CD4-positive, alpha-beta T cell (primary cell): Measurements from ENCODE around the gene CDK14. TPM values are rescaled to one million over a fixed set of nuclear protein-coding genes. Genes with fewer than 3 reads are reported as not detected.
"Not testable (repeated sequence)": the region's sequence is repeated elsewhere in the genome, so short reads cannot be mapped to it uniquely, and the experiment has no call there.

Experiments
- ATAC-seq: fragments of 200-7000 bp; cut with Tn5 transposase; one replicate; pipeline ENCODE4 v1.10.0; 2022; ENCODE audit warnings: mild to moderate bottlenecking; ENCODE audit not compliant: poor library complexity
- CTCF ChIA-PET: fragments of 350-600 bp; sonication (Branson Sonifier 250); formaldehyde crosslinking; loops from one replicate; lab custom pipeline; 2021; ENCODE audit warnings: antibody characterized with exemption, inconsistent platforms; lab: Charles Lee
- POLR2A ChIA-PET: fragments of 350-600 bp; sonication (Branson Sonifier 250); formaldehyde crosslinking; loops from one replicate; lab custom pipeline; 2021; ENCODE audit warnings: antibody characterized with exemption, inconsistent platforms; lab: Charles Lee
- DNase-seq, 14 experiments: peaks; one replicate each; pipeline ENCODE4 v3.0.0-alpha.2; 2013 to 2020; ENCODE audit warnings: mixed read lengths in 2 of 14
- H3K27ac ChIP-seq, 2 donors: one replicate each; pipeline versions ENCODE4 v1.5.1 to v1.7.0; 2013; ENCODE audit warnings: low read length in 2 of 2, low read depth in 1 of 2, mild to moderate bottlenecking in 1 of 2
- H3K27me3 ChIP-seq, 2 experiments: 1 replicate in 1 of 2; 2 replicates in 1 of 2; pipeline versions ENCODE4 v1.6.1 to v1.7.0; 2013; ENCODE audit warnings: low read length in 2 of 2, control low read depth in 1 of 2, mild to moderate bottlenecking in 1 of 2, moderate library complexity in 1 of 2; ENCODE audit not compliant: insufficient read depth in 2 of 2, control insufficient read depth in 1 of 2
- H3K36me3 ChIP-seq: one replicate; pipeline ENCODE4 v1.6.1; 2013; ENCODE audit warnings: low read length, control low read depth; ENCODE audit not compliant: insufficient read depth
- H3K4me1 ChIP-seq: one replicate; pipeline ENCODE4 v1.6.1; 2013; ENCODE audit warnings: low read length, control low read depth; ENCODE audit not compliant: insufficient read depth
- H3K4me3 ChIP-seq: one replicate; pipeline ENCODE4 v1.5.1; 2013; ENCODE audit warnings: mild to moderate bottlenecking, low read length, moderate library complexity
- H3K9me3 ChIP-seq, 2 experiments: 1 replicate in 1 of 2; 2 replicates in 1 of 2; pipeline versions ENCODE4 v1.6.1 to v1.7.0; 2013; ENCODE audit warnings: low read length in 2 of 2, mild to moderate bottlenecking in 2 of 2, control low read depth in 1 of 2, moderate library complexity in 1 of 2; ENCODE audit not compliant: control insufficient read depth in 1 of 2, insufficient read depth in 1 of 2
- H3K27ac Mint-ChIP-seq: one replicate; pipeline ENCODE4 v1.8.0; 2020; ENCODE audit warnings: mixed read lengths
- H3K27me3 Mint-ChIP-seq: one replicate; pipeline ENCODE4 v1.8.0; 2021; ENCODE audit warnings: mixed read lengths
- H3K36me3 Mint-ChIP-seq: one replicate; pipeline ENCODE4 v1.8.0; 2021; ENCODE audit warnings: low read depth, mixed read lengths
- H3K4me1 Mint-ChIP-seq: one replicate; pipeline ENCODE4 v1.8.0; 2021; ENCODE audit warnings: low read depth, mixed read lengths
- H3K4me3 Mint-ChIP-seq: one replicate; pipeline ENCODE4 v1.8.0; 2020; ENCODE audit warnings: mild to moderate bottlenecking, mixed read lengths
- H3K9me3 Mint-ChIP-seq: one replicate; pipeline ENCODE4 v1.8.0; 2020; ENCODE audit warnings: mixed read lengths
- CTCF ChIP-seq: fragments of 200-600 bp; IDR thresholded peaks from one replicate; pipeline ENCODE4 v1.8.0; 2022; ENCODE audit warnings: antibody characterized with exemption, mild to moderate bottlenecking
- intact Hi-C, 2 experiments: fragments of 100-400 bp; cut with DNase I in 1 of 2; cut with micrococcal nuclease in 1 of 2; formaldehyde crosslinking; loops; one replicate each; pipeline versions ENCODE4 v1.15.1 to v1.9.0; 2023 to 2025; cut with DNase I, micrococcal nuclease
- total RNA-seq, 174 experiments: library from RNA in 2 of 174; stranded (reverse) in 2 of 174; gene quantifications; one replicate each; pipeline ENCODE4 v1.2.3 and lab custom pipeline; 2021 to 2026

The CDK14 gene
- total RNA-seq, 2 experiments from 2014 or later: 0.45 to 0.47 TPM

- CTCF ChIA-PET: no interaction called here
- Histone ChIP-seq H3K36me3 (no peaks in the 10 kb centered on the region), H3K27me3 (no peaks in the 10 kb centered on the region), H3K4me1 (no peaks in the 10 kb centered on the region), H3K4me3 (no peak overlapping the region), H3K27ac (no peak overlapping the region), H3K9me3 (peaks cover 0 to 11% of the 10 kb centered on the region in 2 experiments)
- POLR2A ChIA-PET: no interaction called here
- Mint-ChIP-seq H3K4me1 (no peaks in the 10 kb centered on the region), H3K27ac (no peak overlapping the region), H3K9me3 (peaks cover 7% of the 10 kb centered on the region), H3K36me3 (no peaks in the 10 kb centered on the region), H3K27me3 (no peaks in the 10 kb centered on the region), H3K4me3 (no peak overlapping the region)
- ATAC-seq (no peak), DNase-seq (no peak)
- TF ChIP-seq CTCF: no peak
- intact Hi-C loops: no loop called here
These were observed 196.2 kb downstream of the CDK14 start for GRCh38 chr7:90792301-90792700.

- peaks cover 0 to 11% of the 10 kb centered on the region in 2 experiments for H3K9me3 ChIP-seq
- DNase-seq, H3K27ac Mint-ChIP-seq, H3K27ac ChIP-seq, CTCF ChIA-PET, H3K4me3 Mint-ChIP-seq, ATAC-seq, intact Hi-C loops, H3K36me3 Mint-ChIP-seq, H3K36me3 ChIP-seq, H3K4me3 ChIP-seq, H3K27me3 Mint-ChIP-seq, H3K4me1 ChIP-seq, H3K9me3 Mint-ChIP-seq, H3K4me1 Mint-ChIP-seq, POLR2A ChIA-PET, H3K27me3 ChIP-seq: not testable (repeated sequence)
These were observed 198.1 kb downstream of the CDK14 start for GRCh38 chr7:90794234-90794633.

- Histone ChIP-seq H3K4me1 (no peaks in the 10 kb centered on the region), H3K27ac (no peak overlapping the region), H3K4me3 (no peak overlapping the region), H3K27me3 (no peaks in the 10 kb centered on the region), H3K9me3 (peaks cover 0 to 11% of the 10 kb centered on the region in 2 experiments), H3K36me3 (no peaks in the 10 kb centered on the region)
- intact Hi-C loops: no loop called here
- no peak for ATAC-seq
- no peak for DNase-seq
- TF ChIP-seq CTCF: no peak
- H3K27ac Mint-ChIP-seq: no peak overlapping the region
- H3K4me1 Mint-ChIP-seq: no peaks in the 10 kb centered on the region
- no peak overlapping the region for H3K4me3 Mint-ChIP-seq
- no peaks in the 10 kb centered on the region for H3K27me3 Mint-ChIP-seq
- H3K9me3 Mint-ChIP-seq: peaks cover 5% of the 10 kb centered on the region
- ChIA-PET POLR2A (no interaction called here), CTCF (no interaction called here)
- H3K36me3 Mint-ChIP-seq: no peaks in the 10 kb centered on the region
These were observed 201.5 kb downstream of the CDK14 start for GRCh38 chr7:90797596-90797995.

GRCh38 chr7:90804370-90804769, 208.2 kb downstream of the CDK14 start:
- Histone ChIP-seq H3K27me3 (no peaks in the 10 kb centered on the region), H3K36me3 (no peaks in the 10 kb centered on the region), H3K4me3 (no peak overlapping the region), H3K4me1 (no peaks in the 10 kb centered on the region), H3K9me3 (peaks cover 0 to 6% of the 10 kb centered on the region in 2 experiments), H3K27ac (no peak overlapping the region)
- Mint-ChIP-seq H3K9me3 (peaks cover 4% of the 10 kb centered on the region), H3K27ac (no peak overlapping the region), H3K27me3 (no peaks in the 10 kb centered on the region), H3K4me1 (no peaks in the 10 kb centered on the region), H3K36me3 (no peaks in the 10 kb centered on the region), H3K4me3 (no peak overlapping the region)
- ChIA-PET CTCF (no interaction called here), POLR2A (no interaction called here)
- DNase-seq (no peak), ATAC-seq (no peak)
- no peak for TF ChIP-seq CTCF
- intact Hi-C loops: no loop called here

GRCh38 chr7:90815552-90815951, 219.4 kb downstream of the CDK14 start:
- intact Hi-C loops, H3K4me1 Mint-ChIP-seq, H3K9me3 Mint-ChIP-seq, H3K36me3 ChIP-seq, H3K27ac ChIP-seq, ATAC-seq, H3K27ac Mint-ChIP-seq, POLR2A ChIA-PET, H3K9me3 ChIP-seq, H3K4me1 ChIP-seq, H3K4me3 ChIP-seq, H3K36me3 Mint-ChIP-seq, H3K4me3 Mint-ChIP-seq, H3K27me3 Mint-ChIP-seq, DNase-seq, H3K27me3 ChIP-seq, CTCF ChIA-PET: not testable (repeated sequence)
